PC-9 (cell line): ENCODE results near the gene MRPL32. TPM values are rescaled to one million over a fixed set of nuclear protein-coding genes. Genes with fewer than 3 reads are reported as not detected.

Source experiments
- BruUV-seq: library from RNA; stranded (reverse); fragments of 400-500 nt; replicated peaks from 2 replicates; lab custom pipeline; 2021; lab: Mats Ljungman, UMichigan
- CTCF ChIA-PET: fragments of 300-600 bp; sonication (Branson Sonifier 250); formaldehyde crosslinking; loops from one replicate; lab custom pipeline; 2022; ENCODE audit warnings: antibody characterized with exemption; lab: Charles Lee
- POLR2A ChIA-PET: fragments of 300-600 bp; sonication (Branson Sonifier 250); formaldehyde crosslinking; loops from one replicate; lab custom pipeline; 2022; ENCODE audit warnings: antibody characterized with exemption; ENCODE audit not compliant: unreplicated experiment; lab: Charles Lee
- DNase-seq, 2 experiments: peaks; one replicate each; pipeline versions ENCODE4 v3.0.0 to v3.0.0-alpha.2; 2015 to 2022; ENCODE audit warnings: mixed read lengths in 1 of 2
- H2AFZ ChIP-seq: fragments of 200-600 bp; sonication (generic); 2 replicates; pipeline ENCODE4 v1.8.1; 2017; ENCODE audit warnings: antibody characterized with exemption
- H3F3A ChIP-seq: fragments of 200-600 bp; sonication (generic); 2 replicates; pipeline ENCODE4 v1.8.1; 2017; ENCODE audit warnings: antibody characterized with exemption, mild to moderate bottlenecking, low read depth; ENCODE audit not compliant: insufficient read depth
- H3K27ac ChIP-seq: fragments of 200-600 bp; sonication (generic); 2 replicates; pipeline ENCODE4 v1.6.1; 2016; ENCODE audit warnings: mixed run types
- H3K27me3 ChIP-seq: fragments of 200-600 bp; sonication (generic); 2 replicates; pipeline ENCODE4 v1.6.1; 2016; ENCODE audit warnings: low read depth, mixed run types; ENCODE audit not compliant: insufficient read depth
- H3K36me3 ChIP-seq: fragments of 200-600 bp; sonication (generic); 2 replicates; pipeline ENCODE4 v1.6.1; 2016; ENCODE audit warnings: low read depth, mixed run types
- H3K4me1 ChIP-seq: fragments of 200-600 bp; sonication (generic); replicated peaks from 2 replicates; pipeline ENCODE4 v1.6.1; 2016; ENCODE audit warnings: mixed run types; ENCODE audit not compliant: insufficient read depth
- H3K4me2 ChIP-seq: fragments of 200-600 bp; sonication (generic); 2 replicates; pipeline ENCODE4 v1.6.1; 2017; ENCODE audit warnings: mixed run types
- H3K4me3 ChIP-seq: fragments of 200-600 bp; sonication (generic); 2 replicates; pipeline ENCODE4 v1.6.1; 2016; ENCODE audit warnings: mixed run types
- H3K79me2 ChIP-seq: fragments of 200-600 bp; sonication (generic); 2 replicates; pipeline ENCODE4 v1.6.1; 2017; ENCODE audit warnings: low read depth, mixed run types
- H3K9me2 ChIP-seq: fragments of 200-600 bp; sonication (generic); 2 replicates; pipeline ENCODE4 v1.8.1; 2017; ENCODE audit warnings: mild to moderate bottlenecking; ENCODE audit not compliant: insufficient read depth
- H3K9me3 ChIP-seq: fragments of 200-600 bp; sonication (generic); 2 replicates; pipeline ENCODE4 v1.8.1; 2016; ENCODE audit warnings: low read depth; ENCODE audit not compliant: insufficient read depth
- H4K20me1 ChIP-seq: fragments of 200-600 bp; sonication (generic); 2 replicates; pipeline ENCODE4 v1.8.1; 2017; ENCODE audit not compliant: insufficient read depth
- EZH2 ChIP-seq: fragments of 200-600 bp; sonication (generic); IDR thresholded peaks from 2 replicates; pipeline ENCODE4 v1.8.0; 2017; ENCODE audit warnings: antibody characterized with exemption, low read depth
- intact Hi-C: fragments of 100-400 bp; cut with micrococcal nuclease; formaldehyde crosslinking; loops from one replicate; pipeline ENCODE4 v1.10.0; 2022; ENCODE audit not compliant: unreplicated experiment
- total RNA-seq: library from RNA; stranded (reverse); gene quantifications from 2 replicates; pipeline ENCODE4 v1.2.3, GENCODE V29; 2021
- TF ChIP-seq, protein P1 (sequence below): fragments of 200-600 bp; sonication (generic); conservative IDR thresholded peaks from 2 replicates; pipeline ENCODE4 v1.6.1; 2017; ENCODE audit warnings: mixed run types, antibody characterized with exemption, mild to moderate bottlenecking, moderate library complexity

The MRPL32 gene
- total RNA-seq, 1 experiment from 2014 or later = 50.6 TPM

DNA sequence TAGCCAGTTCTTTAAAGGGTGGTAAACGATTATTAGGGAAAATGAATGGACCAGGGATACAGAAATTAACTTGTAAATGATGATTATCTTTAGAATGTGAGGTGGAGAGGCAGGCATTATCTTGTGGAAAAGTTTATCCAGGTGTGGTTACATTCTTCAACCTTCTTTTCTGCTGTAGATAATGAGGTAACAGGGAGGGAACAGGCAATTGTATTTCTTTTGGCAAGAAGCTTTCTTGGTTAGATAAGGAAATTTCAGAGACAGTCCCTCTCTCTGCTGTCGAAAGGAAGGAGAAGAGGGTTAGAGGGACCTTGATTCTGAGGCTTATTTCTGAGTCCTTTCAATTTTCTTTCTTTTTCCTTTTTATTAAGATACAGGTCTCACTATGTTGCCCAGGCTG lies 32.1 kb downstream of the MRPL32 start:
- POLR2A ChIA-PET = no interaction called here

DNA sequence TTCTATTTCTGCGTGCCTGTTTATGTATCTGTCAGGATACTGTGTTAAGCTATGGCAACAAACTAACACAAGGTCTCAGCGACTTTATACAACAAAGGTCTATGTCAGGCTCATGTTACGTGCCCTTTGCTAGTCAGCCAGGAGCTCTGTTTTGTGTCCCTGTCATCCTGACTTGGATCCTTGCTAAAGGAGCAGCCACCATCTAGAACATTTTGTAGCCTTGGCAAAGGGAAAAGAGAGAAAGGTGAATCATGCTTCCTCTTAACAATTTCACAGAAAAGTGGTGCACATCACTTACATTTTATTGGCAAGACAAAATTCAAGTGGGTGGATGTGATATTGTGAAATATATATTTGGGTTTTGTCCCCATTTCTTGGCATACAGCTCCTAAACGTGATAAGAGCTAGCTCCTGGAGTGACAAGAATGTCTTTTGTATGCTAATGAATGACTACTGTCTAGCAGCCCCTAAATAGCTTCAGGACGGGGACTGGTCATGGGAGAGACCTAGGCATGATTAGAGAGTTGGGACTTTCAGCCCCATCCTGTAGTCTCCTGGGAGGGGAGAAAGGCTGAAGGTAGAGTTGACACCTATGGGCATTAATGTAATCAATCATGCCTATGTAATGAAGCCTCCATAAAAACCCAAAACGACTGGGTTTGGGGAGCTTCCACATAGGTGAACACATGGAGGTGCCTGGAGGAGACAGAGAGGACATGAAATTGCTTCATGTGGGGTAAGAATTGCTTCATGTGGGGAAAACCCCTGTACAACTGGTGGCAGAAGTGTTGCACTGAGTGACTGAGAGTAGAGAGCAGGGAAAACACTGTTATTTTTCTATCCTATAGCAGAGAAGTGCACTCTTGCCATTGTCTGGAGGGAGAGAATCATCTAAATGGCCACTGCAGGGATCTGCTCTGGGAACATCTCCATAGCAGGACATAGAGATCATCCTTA lies 33.0 kb downstream of the MRPL32 start:
- no peak overlapping the region for H2AFZ ChIP-seq
- DNase-seq = no peak
- peaks cover 71% of the 10 kb centered on the region for H3K27me3 ChIP-seq

More for the DNA sequence above, 32.1 kb downstream of the MRPL32 start:
- H3K4me2 ChIP-seq = no peak overlapping the region
- peaks cover 75% of the 10 kb centered on the region for H3K27me3 ChIP-seq
- DNase-seq = no peak
- H3K36me3 ChIP-seq = no peaks in the 10 kb centered on the region
- BruUV-seq = no TSS peak
- H4K20me1 ChIP-seq = no peaks in the 10 kb centered on the region
- no peak overlapping the region for H2AFZ ChIP-seq
- no peak overlapping the region for H3K4me3 ChIP-seq
- TF ChIP-seq, protein P1, sequence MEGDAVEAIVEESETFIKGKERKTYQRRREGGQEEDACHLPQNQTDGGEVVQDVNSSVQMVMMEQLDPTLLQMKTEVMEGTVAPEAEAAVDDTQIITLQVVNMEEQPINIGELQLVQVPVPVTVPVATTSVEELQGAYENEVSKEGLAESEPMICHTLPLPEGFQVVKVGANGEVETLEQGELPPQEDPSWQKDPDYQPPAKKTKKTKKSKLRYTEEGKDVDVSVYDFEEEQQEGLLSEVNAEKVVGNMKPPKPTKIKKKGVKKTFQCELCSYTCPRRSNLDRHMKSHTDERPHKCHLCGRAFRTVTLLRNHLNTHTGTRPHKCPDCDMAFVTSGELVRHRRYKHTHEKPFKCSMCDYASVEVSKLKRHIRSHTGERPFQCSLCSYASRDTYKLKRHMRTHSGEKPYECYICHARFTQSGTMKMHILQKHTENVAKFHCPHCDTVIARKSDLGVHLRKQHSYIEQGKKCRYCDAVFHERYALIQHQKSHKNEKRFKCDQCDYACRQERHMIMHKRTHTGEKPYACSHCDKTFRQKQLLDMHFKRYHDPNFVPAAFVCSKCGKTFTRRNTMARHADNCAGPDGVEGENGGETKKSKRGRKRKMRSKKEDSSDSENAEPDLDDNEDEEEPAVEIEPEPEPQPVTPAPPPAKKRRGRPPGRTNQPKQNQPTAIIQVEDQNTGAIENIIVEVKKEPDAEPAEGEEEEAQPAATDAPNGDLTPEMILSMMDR = no peak
- no peak for TF ChIP-seq EZH2
- no peaks in the 10 kb centered on the region for H3F3A ChIP-seq
- H3K4me1 ChIP-seq = no peaks in the 10 kb centered on the region
- no peak overlapping the region for H3K27ac ChIP-seq
- H3K9me2 ChIP-seq = no peaks in the 10 kb centered on the region
- intact Hi-C loops = no loop called here
- no peaks in the 10 kb centered on the region for H3K9me3 ChIP-seq
- CTCF ChIA-PET = no interaction called here
- H3K79me2 ChIP-seq = no peaks in the 10 kb centered on the region

DNA sequence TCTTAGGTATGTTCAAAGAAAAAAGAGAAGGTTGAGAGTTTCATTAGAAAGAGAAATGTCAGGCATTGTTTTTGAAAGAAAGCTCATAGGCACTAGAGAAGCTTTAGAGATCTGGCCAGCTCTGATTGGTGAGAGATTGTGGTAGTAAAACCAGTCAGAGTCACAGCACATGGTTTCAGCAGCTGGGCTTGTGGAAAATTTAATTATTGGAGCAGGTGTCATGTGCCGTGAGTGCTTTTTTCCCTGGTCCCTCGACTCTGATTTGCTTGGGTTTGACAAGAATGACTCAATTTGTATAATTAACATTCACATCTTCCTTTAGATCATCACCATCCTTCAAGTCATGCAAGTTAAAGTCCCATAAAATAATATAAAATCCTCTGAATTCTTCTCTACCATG lies 35.2 kb downstream of the MRPL32 start:
- no peaks in the 10 kb centered on the region for H3K9me2 ChIP-seq
- H3K27me3 ChIP-seq = peaks cover 51% of the 10 kb centered on the region
- no peak for TF ChIP-seq EZH2
- TF ChIP-seq, protein P1 = no peak
- no peaks in the 10 kb centered on the region for H4K20me1 ChIP-seq
- POLR2A ChIA-PET = no interaction called here
- no peak overlapping the region for H3K27ac ChIP-seq
- BruUV-seq = no TSS peak
- no peaks in the 10 kb centered on the region for H3K9me3 ChIP-seq
- CTCF ChIA-PET = no interaction called here
- H3K4me3 ChIP-seq = no peak overlapping the region
- no peak for DNase-seq
- H3K4me1 ChIP-seq = no peaks in the 10 kb centered on the region
- intact Hi-C loops = no loop called here
- no peak overlapping the region for H3K4me2 ChIP-seq
- no peaks in the 10 kb centered on the region for H3K79me2 ChIP-seq
- no peaks in the 10 kb centered on the region for H3K36me3 ChIP-seq
- no peak overlapping the region for H2AFZ ChIP-seq
- H3F3A ChIP-seq = no peaks in the 10 kb centered on the region

More for the DNA sequence above, 33.0 kb downstream of the MRPL32 start:
- ChIA-PET POLR2A (no interaction called here), CTCF (no interaction called here)
- no peaks in the 10 kb centered on the region for H3K4me1 ChIP-seq
- no peak overlapping the region for H3K4me3 ChIP-seq
- intact Hi-C loops = no loop called here
- no TSS peak for BruUV-seq
- no peaks in the 10 kb centered on the region for H3K79me2 ChIP-seq
- no peak overlapping the region for H3K27ac ChIP-seq
- no peak overlapping the region for H3K4me2 ChIP-seq
- H4K20me1 ChIP-seq = no peaks in the 10 kb centered on the region
- no peaks in the 10 kb centered on the region for H3K9me3 ChIP-seq
- TF ChIP-seq, protein P1 = no peak
- TF ChIP-seq EZH2 = no peak
- H3K36me3 ChIP-seq = no peaks in the 10 kb centered on the region
- H3F3A ChIP-seq = no peaks in the 10 kb centered on the region
- no peaks in the 10 kb centered on the region for H3K9me2 ChIP-seq
